Measurements from ENCODE around the gene PRDM11. TPM values are rescaled to one million over a fixed set of nuclear protein-coding genes. Genes with fewer than 3 reads are reported as not detected.

PRDM11 gene
- total RNA-seq, 2 experiments from 2014 or later, result 0.78 to 0.85 TPM

GRCh38 chr11:45216901-45217300, 70.5 kb downstream of the PRDM11 start:
- Mint-ChIP-seq H3K36me3 (ENCODE audit: low read depth) (no peaks in the 10 kb centered on the region), H3K27me3 (no peaks in the 10 kb centered on the region), H3K9me3 (no peaks in the 10 kb centered on the region), H3K4me1 (peaks cover 8% of the 10 kb centered on the region), H3K4me3 (no peak overlapping the region), H3K27ac (no peak overlapping the region)
- ChIA-PET POLR2A (no interaction called here), CTCF (no interaction called here)
- no peak for DNase-seq

GRCh38 chr11:45217991-45218390, 71.6 kb downstream of the PRDM11 start:
- no peaks in the 10 kb centered on the region for H3K36me3 Mint-ChIP-seq (ENCODE audit: low read depth)
- no peak overlapping the region for H3K4me3 Mint-ChIP-seq
- CTCF ChIA-PET, result no interaction called here
- no peak overlapping the region for H3K27ac Mint-ChIP-seq
- DNase-seq, result no peak
- no peaks in the 10 kb centered on the region for H3K27me3 Mint-ChIP-seq
- POLR2A ChIA-PET, result no interaction called here
- H3K9me3 Mint-ChIP-seq, result no peaks in the 10 kb centered on the region
- peaks cover 8% of the 10 kb centered on the region for H3K4me1 Mint-ChIP-seq

- Mint-ChIP-seq H3K9me3 (no peaks in the 10 kb centered on the region), H3K36me3 (ENCODE audit: low read depth) (no peaks in the 10 kb centered on the region), H3K27me3 (no peaks in the 10 kb centered on the region), H3K4me1 (peaks cover 8% of the 10 kb centered on the region), H3K27ac (no peak overlapping the region), H3K4me3 (no peak overlapping the region)
- POLR2A ChIA-PET, result no interaction called here
- no peak for DNase-seq
- CTCF ChIA-PET, result no interaction called here
These were observed 72.3 kb downstream of the PRDM11 start for GRCh38 chr11:45218705-45219104.

- POLR2A ChIA-PET, result no interaction called here
- H3K27ac Mint-ChIP-seq, result no peak overlapping the region
- no peaks in the 10 kb centered on the region for H3K27me3 Mint-ChIP-seq
- DNase-seq, result no peak
- peaks cover 8% of the 10 kb centered on the region for H3K4me1 Mint-ChIP-seq
- no peaks in the 10 kb centered on the region for H3K36me3 Mint-ChIP-seq (ENCODE audit: low read depth)
- H3K9me3 Mint-ChIP-seq, result no peaks in the 10 kb centered on the region
- CTCF ChIA-PET, result no interaction called here
- H3K4me3 Mint-ChIP-seq, result no peak overlapping the region
These were observed 73.0 kb downstream of the PRDM11 start for GRCh38 chr11:45219411-45219810.

GRCh38 chr11:45223496-45223895, 77.1 kb downstream of the PRDM11 start:
- no peaks in the 10 kb centered on the region for H3K9me3 Mint-ChIP-seq
- DNase-seq, result no peak
- ChIA-PET POLR2A (no interaction called here), CTCF (no interaction called here)
- H3K27me3 Mint-ChIP-seq, result no peaks in the 10 kb centered on the region
- no peak overlapping the region for H3K4me3 Mint-ChIP-seq
- H3K4me1 Mint-ChIP-seq, result no peaks in the 10 kb centered on the region
- H3K27ac Mint-ChIP-seq, result no peak overlapping the region
- H3K36me3 Mint-ChIP-seq (ENCODE audit: low read depth), result no peaks in the 10 kb centered on the region

- Mint-ChIP-seq H3K4me3 (no peak overlapping the region), H3K4me1 (no peaks in the 10 kb centered on the region), H3K9me3 (no peaks in the 10 kb centered on the region), H3K27ac (no peak overlapping the region), H3K27me3 (no peaks in the 10 kb centered on the region), H3K36me3 (ENCODE audit: low read depth) (no peaks in the 10 kb centered on the region)
- POLR2A ChIA-PET, result no interaction called here
- CTCF ChIA-PET, result no interaction called here
- no peak for DNase-seq
These were observed 78.3 kb downstream of the PRDM11 start for GRCh38 chr11:45224766-45225165.

- Mint-ChIP-seq H3K27ac (no peak overlapping the region), H3K36me3 (ENCODE audit: low read depth) (no peaks in the 10 kb centered on the region), H3K4me1 (no peaks in the 10 kb centered on the region), H3K4me3 (no peak overlapping the region), H3K27me3 (no peaks in the 10 kb centered on the region), H3K9me3 (no peaks in the 10 kb centered on the region)
- POLR2A ChIA-PET, result no interaction called here
- no peak for DNase-seq
- CTCF ChIA-PET, result no interaction called here
These were observed 78.8 kb downstream of the PRDM11 start for GRCh38 chr11:45225277-45225676.

GRCh38 chr11:45225961-45226871, 79.8 kb downstream of the PRDM11 start:
- H3K27ac Mint-ChIP-seq, result no peak overlapping the region
- H3K27me3 Mint-ChIP-seq, result no peaks in the 10 kb centered on the region
- DNase-seq, result no peak
- no peaks in the 10 kb centered on the region for H3K36me3 Mint-ChIP-seq (ENCODE audit: low read depth)
- H3K4me1 Mint-ChIP-seq, result no peaks in the 10 kb centered on the region
- H3K4me3 Mint-ChIP-seq, result no peak overlapping the region
- ChIA-PET CTCF (interaction anchor here (1.5 kb wide), 1 partner anchor 115 kb away, joined by 3 read pairs; no protein-coding TSS in a partner anchor), POLR2A (no interaction called here)
- H3K9me3 Mint-ChIP-seq, result no peaks in the 10 kb centered on the region

- Mint-ChIP-seq H3K27ac (no peak overlapping the region), H3K36me3 (ENCODE audit: low read depth) (no peaks in the 10 kb centered on the region), H3K4me3 (no peak overlapping the region), H3K9me3 (no peaks in the 10 kb centered on the region), H3K4me1 (no peaks in the 10 kb centered on the region), H3K27me3 (no peaks in the 10 kb centered on the region)
- ChIA-PET CTCF (interaction anchor here (1.5 kb wide), 1 partner anchor 116 kb away, joined by 3 read pairs; no protein-coding TSS in a partner anchor), POLR2A (no interaction called here)
- DNase-seq, result no peak
These were observed 80.5 kb downstream of the PRDM11 start for GRCh38 chr11:45226901-45227300.

- Mint-ChIP-seq H3K27ac (no peak overlapping the region), H3K4me3 (no peak overlapping the region), H3K36me3 (ENCODE audit: low read depth) (no peaks in the 10 kb centered on the region), H3K27me3 (no peaks in the 10 kb centered on the region), H3K4me1 (no peaks in the 10 kb centered on the region), H3K9me3 (no peaks in the 10 kb centered on the region)
- CTCF ChIA-PET, result interaction anchor here (1.0 to 1.5 kb wide), 2 partner anchors 9 to 117 kb away, joined by 3 to 4 read pairs; no protein-coding TSS in a partner anchor
- POLR2A ChIA-PET, result no interaction called here
- no peak for DNase-seq
These were observed 81.4 kb downstream of the PRDM11 start for GRCh38 chr11:45227836-45228235.

- Mint-ChIP-seq H3K4me3 (no peak overlapping the region), H3K4me1 (no peaks in the 10 kb centered on the region), H3K36me3 (ENCODE audit: low read depth) (no peaks in the 10 kb centered on the region), H3K9me3 (no peaks in the 10 kb centered on the region), H3K27ac (no peak overlapping the region), H3K27me3 (no peaks in the 10 kb centered on the region)
- DNase-seq, result no peak
- ChIA-PET CTCF (no interaction called here), POLR2A (no interaction called here)
These were observed 83.1 kb downstream of the PRDM11 start for GRCh38 chr11:45229401-45230020.

GRCh38 chr11:45232341-45233080, 86.1 kb downstream of the PRDM11 start:
- no peaks in the 10 kb centered on the region for H3K36me3 Mint-ChIP-seq (ENCODE audit: low read depth)
- H3K27me3 Mint-ChIP-seq, result peaks cover 17% of the 10 kb centered on the region
- H3K4me3 Mint-ChIP-seq, result no peak overlapping the region
- H3K27ac Mint-ChIP-seq, result no peak overlapping the region
- CTCF ChIA-PET, result interaction anchor here (1.0 to 1.5 kb wide), 6 partner anchors 12 to 122 kb away, joined by 3 to 8 read pairs (median 4); no protein-coding TSS in a partner anchor
- DNase-seq, result no peak
- no peaks in the 10 kb centered on the region for H3K9me3 Mint-ChIP-seq
- no peaks in the 10 kb centered on the region for H3K4me1 Mint-ChIP-seq
- POLR2A ChIA-PET, result no interaction called here

GRCh38 chr11:45233121-45233803, 86.8 kb downstream of the PRDM11 start:
- no peaks in the 10 kb centered on the region for H3K9me3 Mint-ChIP-seq
- ChIA-PET CTCF (interaction anchor here (1.0 to 1.5 kb wide), 7 partner anchors 10 to 123 kb away, joined by 3 to 8 read pairs (median 5); no protein-coding TSS in a partner anchor), POLR2A (no interaction called here)
- H3K4me3 Mint-ChIP-seq, result no peak overlapping the region
- DNase-seq, result peak; percentile 68
- no peaks in the 10 kb centered on the region for H3K36me3 Mint-ChIP-seq (ENCODE audit: low read depth)
- no peak overlapping the region for H3K27ac Mint-ChIP-seq
- H3K27me3 Mint-ChIP-seq, result peaks cover 19% of the 10 kb centered on the region
- H3K4me1 Mint-ChIP-seq, result no peaks in the 10 kb centered on the region

All from activated CD4-positive, alpha-beta memory T cell treated with anti-CD3 and anti-CD28 coated beads, Interleukin-2, amount 10 ng/mL, durations not matched to agents 7 days and 5 days (primary cell).